MCF 10A (cell line): Measurements from ENCODE around the gene ZNF397. TPM values are rescaled to one million over a fixed set of nuclear protein-coding genes. Genes with fewer than 3 reads are reported as not detected.
"Not testable (repeated sequence)": the region's sequence is repeated elsewhere in the genome, so short reads cannot be mapped to it uniquely, and the experiment has no call there.

ENCODE experiments used
- BruUV-seq: library from RNA; stranded (reverse); fragments of 400-500 nt; replicated peaks from 2 replicates; lab custom pipeline; 2021; lab: Mats Ljungman, UMichigan
- CTCF ChIA-PET: fragments of 300-600 bp; sonication (Branson Sonifier 250); formaldehyde crosslinking; extraction: SDS; loops from one replicate; lab custom pipeline; 2021; ENCODE audit warnings: antibody characterized with exemption, inconsistent platforms; lab: Yijun Ruan, JAX
- POLR2A ChIA-PET: fragments of 300-600, 350-650 bp; sonication (Branson Sonifier 250); formaldehyde crosslinking; extraction: SDS; loops from one replicate; lab custom pipeline; 2020; ENCODE audit warnings: antibody characterized with exemption, inconsistent platforms; lab: Yijun Ruan, JAX
- DNase-seq: peaks from one replicate; pipeline ENCODE4 v3.0.0-alpha.2; 2018; ENCODE audit not compliant: unreplicated experiment
- H3K27ac Mint-ChIP-seq: one replicate; pipeline ENCODE4 v1.8.0; 2022; ENCODE audit warnings: mild to moderate bottlenecking, low read depth, mixed read lengths; ENCODE audit not compliant: unreplicated experiment
- H3K27me3 Mint-ChIP-seq: one replicate; pipeline ENCODE4 v1.8.0; 2022; ENCODE audit warnings: mixed read lengths; ENCODE audit not compliant: insufficient read depth, unreplicated experiment
- H3K36me3 Mint-ChIP-seq: one replicate; pipeline ENCODE4 v1.8.0; 2022; ENCODE audit warnings: mild to moderate bottlenecking, moderate library complexity, mixed read lengths; ENCODE audit not compliant: insufficient read depth, unreplicated experiment
- H3K4me1 Mint-ChIP-seq: one replicate; pipeline ENCODE4 v1.8.0; 2022; ENCODE audit warnings: mixed read lengths; ENCODE audit not compliant: insufficient read depth, unreplicated experiment
- H3K4me3 Mint-ChIP-seq: one replicate; pipeline ENCODE4 v1.8.0; 2022; ENCODE audit warnings: mild to moderate bottlenecking, moderate library complexity, mixed read lengths; ENCODE audit not compliant: unreplicated experiment
- H3K9me3 Mint-ChIP-seq: one replicate; pipeline ENCODE4 v1.8.0; 2022; ENCODE audit warnings: mixed read lengths; ENCODE audit not compliant: unreplicated experiment
- intact Hi-C: fragments of 100-400 bp; cut with micrococcal nuclease; formaldehyde crosslinking; loops from 2 replicates; pipeline ENCODE4 v1.14.1; 2022
- total RNA-seq: library from RNA; stranded (reverse); gene quantifications from 2 replicates; pipeline ENCODE4 v1.2.3, GENCODE V29; 2022
- TF ChIP-seq, protein P1 (sequence below): fragments of 200-600 bp; IDR thresholded peaks from one replicate; pipeline ENCODE4 v1.8.0; 2022; ENCODE audit warnings: antibody characterized with exemption, mild to moderate bottlenecking; ENCODE audit not compliant: unreplicated experiment

ZNF397 gene
- total RNA-seq, 1 experiment from 2014 or later = 22.5 TPM

- ChIA-PET POLR2A (interaction anchor here (0.6 to 0.7 kb wide), 2 partner anchors 21 to 119 kb away, joined by 3 read pairs; no protein-coding TSS in a partner anchor), CTCF (interaction anchor here (0.7 to 0.8 kb wide), 2 partner anchors 342 to 506 kb away, joined by 5 read pairs; no protein-coding TSS in a partner anchor)
- Mint-ChIP-seq H3K27me3 (peaks cover 15% of the 10 kb centered on the region), H3K4me1 (no peaks in the 10 kb centered on the region), H3K4me3 (no peak overlapping the region), H3K27ac (no peak overlapping the region), H3K9me3 (no peaks in the 10 kb centered on the region), H3K36me3 (no peaks in the 10 kb centered on the region)
- no TSS peak for BruUV-seq
- TF ChIP-seq, protein P1, sequence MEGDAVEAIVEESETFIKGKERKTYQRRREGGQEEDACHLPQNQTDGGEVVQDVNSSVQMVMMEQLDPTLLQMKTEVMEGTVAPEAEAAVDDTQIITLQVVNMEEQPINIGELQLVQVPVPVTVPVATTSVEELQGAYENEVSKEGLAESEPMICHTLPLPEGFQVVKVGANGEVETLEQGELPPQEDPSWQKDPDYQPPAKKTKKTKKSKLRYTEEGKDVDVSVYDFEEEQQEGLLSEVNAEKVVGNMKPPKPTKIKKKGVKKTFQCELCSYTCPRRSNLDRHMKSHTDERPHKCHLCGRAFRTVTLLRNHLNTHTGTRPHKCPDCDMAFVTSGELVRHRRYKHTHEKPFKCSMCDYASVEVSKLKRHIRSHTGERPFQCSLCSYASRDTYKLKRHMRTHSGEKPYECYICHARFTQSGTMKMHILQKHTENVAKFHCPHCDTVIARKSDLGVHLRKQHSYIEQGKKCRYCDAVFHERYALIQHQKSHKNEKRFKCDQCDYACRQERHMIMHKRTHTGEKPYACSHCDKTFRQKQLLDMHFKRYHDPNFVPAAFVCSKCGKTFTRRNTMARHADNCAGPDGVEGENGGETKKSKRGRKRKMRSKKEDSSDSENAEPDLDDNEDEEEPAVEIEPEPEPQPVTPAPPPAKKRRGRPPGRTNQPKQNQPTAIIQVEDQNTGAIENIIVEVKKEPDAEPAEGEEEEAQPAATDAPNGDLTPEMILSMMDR = no peak
- DNase-seq = no peak
- intact Hi-C loops = no loop called here
These were observed 25.8 kb upstream of the ZNF397 start for GRCh38 chr18:35215026-35215425.

DNA sequence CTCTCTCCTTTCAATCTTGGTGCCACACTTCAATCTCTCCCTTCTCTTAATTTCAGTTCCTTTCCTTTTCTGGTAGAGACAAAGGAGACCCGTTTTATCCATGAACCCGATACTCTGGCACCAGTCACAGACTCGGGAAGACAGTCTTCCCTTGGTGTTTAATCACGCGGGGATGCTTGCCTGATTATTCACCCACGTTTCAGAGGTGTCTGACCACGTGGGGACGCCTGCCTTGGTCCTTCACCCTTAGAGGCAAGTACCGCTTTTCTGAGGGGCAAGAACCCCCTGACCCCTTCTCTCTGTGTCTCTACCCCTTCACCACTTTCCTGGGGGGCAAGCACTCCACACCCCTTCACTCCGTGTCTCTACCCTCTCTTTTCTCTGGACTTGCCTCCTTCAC is 24.2 kb upstream of the ZNF397 start:
- POLR2A ChIA-PET, intact Hi-C loops, H3K4me3 Mint-ChIP-seq, CTCF ChIA-PET, BruUV-seq, DNase-seq, H3K27ac Mint-ChIP-seq, H3K36me3 Mint-ChIP-seq, H3K4me1 Mint-ChIP-seq, H3K9me3 Mint-ChIP-seq: not testable (repeated sequence)
- peaks cover 15% of the 10 kb centered on the region for H3K27me3 Mint-ChIP-seq

- H3K36me3 Mint-ChIP-seq, BruUV-seq, POLR2A ChIA-PET, H3K9me3 Mint-ChIP-seq, intact Hi-C loops, H3K27ac Mint-ChIP-seq, H3K4me1 Mint-ChIP-seq, H3K4me3 Mint-ChIP-seq: not testable (repeated sequence)
- CTCF ChIA-PET = interaction anchor here (0.7 kb wide), 1 partner anchor 1502 kb away, joined by 3 read pairs; no protein-coding TSS in a partner anchor
- DNase-seq = peak; percentile 53
- peaks cover 15% of the 10 kb centered on the region for H3K27me3 Mint-ChIP-seq
These were observed 21.5 kb upstream of the ZNF397 start for GRCh38 chr18:35219331-35219730.

- Mint-ChIP-seq H3K27me3 (peaks cover 15% of the 10 kb centered on the region), H3K4me1 (no peaks in the 10 kb centered on the region), H3K9me3 (no peaks in the 10 kb centered on the region), H3K27ac (no peak overlapping the region), H3K36me3 (no peaks in the 10 kb centered on the region), H3K4me3 (no peak overlapping the region)
- DNase-seq = no peak
- CTCF ChIA-PET = interaction anchor here (0.6 kb wide), 2 partner anchors 50 to 500 kb away, joined by 3 to 4 read pairs; no protein-coding TSS in a partner anchor
- TF ChIP-seq, protein P1 = no peak
- POLR2A ChIA-PET = no interaction called here
- intact Hi-C loops = no loop called here
- BruUV-seq = no TSS peak
These were observed 20.4 kb upstream of the ZNF397 start for GRCh38 chr18:35220424-35220823.

- Mint-ChIP-seq H3K27ac (no peak overlapping the region), H3K36me3 (no peaks in the 10 kb centered on the region), H3K9me3 (no peaks in the 10 kb centered on the region), H3K4me3 (no peak overlapping the region), H3K4me1 (no peaks in the 10 kb centered on the region), H3K27me3 (no peaks in the 10 kb centered on the region)
- TF ChIP-seq, protein P1 = no peak
- no TSS peak for BruUV-seq
- DNase-seq = no peak
- POLR2A ChIA-PET = interaction anchor here (1.0 kb wide), 1 partner anchor 16 kb away, joined by 3 read pairs; the partner anchor contains the start of gene ZNF397
- CTCF ChIA-PET = no interaction called here
- intact Hi-C loops = no loop called here
These were observed 17.0 kb upstream of the ZNF397 start for GRCh38 chr18:35223797-35224196.
